ENCODE measurements around the gene NALCN.

DNA sequence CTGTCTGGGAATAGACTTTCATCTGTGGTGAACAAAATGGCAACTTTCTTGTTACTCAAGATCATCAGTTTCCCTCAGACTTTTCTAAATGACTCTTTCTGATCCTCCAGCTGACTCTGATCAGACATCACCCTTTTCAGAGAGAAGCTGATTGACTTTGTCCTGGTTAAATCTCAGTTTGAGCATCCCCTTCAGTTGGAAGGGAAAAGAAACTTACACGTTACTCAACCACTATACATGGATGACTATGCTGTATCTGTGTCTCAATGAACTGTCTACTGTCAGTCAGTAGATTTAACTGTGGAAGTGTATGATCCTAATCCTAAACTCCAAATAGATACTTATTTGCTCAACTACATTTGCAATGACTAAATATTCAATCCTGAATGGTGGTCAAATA, 118.5 kb downstream of the NALCN start:
- TF ChIP-seq, protein P1, sequence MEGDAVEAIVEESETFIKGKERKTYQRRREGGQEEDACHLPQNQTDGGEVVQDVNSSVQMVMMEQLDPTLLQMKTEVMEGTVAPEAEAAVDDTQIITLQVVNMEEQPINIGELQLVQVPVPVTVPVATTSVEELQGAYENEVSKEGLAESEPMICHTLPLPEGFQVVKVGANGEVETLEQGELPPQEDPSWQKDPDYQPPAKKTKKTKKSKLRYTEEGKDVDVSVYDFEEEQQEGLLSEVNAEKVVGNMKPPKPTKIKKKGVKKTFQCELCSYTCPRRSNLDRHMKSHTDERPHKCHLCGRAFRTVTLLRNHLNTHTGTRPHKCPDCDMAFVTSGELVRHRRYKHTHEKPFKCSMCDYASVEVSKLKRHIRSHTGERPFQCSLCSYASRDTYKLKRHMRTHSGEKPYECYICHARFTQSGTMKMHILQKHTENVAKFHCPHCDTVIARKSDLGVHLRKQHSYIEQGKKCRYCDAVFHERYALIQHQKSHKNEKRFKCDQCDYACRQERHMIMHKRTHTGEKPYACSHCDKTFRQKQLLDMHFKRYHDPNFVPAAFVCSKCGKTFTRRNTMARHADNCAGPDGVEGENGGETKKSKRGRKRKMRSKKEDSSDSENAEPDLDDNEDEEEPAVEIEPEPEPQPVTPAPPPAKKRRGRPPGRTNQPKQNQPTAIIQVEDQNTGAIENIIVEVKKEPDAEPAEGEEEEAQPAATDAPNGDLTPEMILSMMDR (IDR thresholded peaks at IDR 0.05; ENCODE audit: insufficient read depth, low read length, poor library complexity, severe bottlenecking), result no peak
- TF ChIP-seq EZH2phosphoT487 (conservative IDR thresholded peaks at IDR 0.05; ENCODE audit: low read length), result no peak

Measured in SU-DHL-6 (cell line).